GM18951 (cell line): ENCODE data around the gene MYLK4.

Experiments
- POLR2A ChIP-seq: IDR thresholded peaks from 4 replicates; pipeline ENCODE4 v1.6.1; 2011; ENCODE audit warnings: mild to moderate bottlenecking; ENCODE audit not compliant: insufficient read length, insufficient read depth; ENCODE audit errors: extremely low read depth
- in situ Hi-C: fragments of 300-500 bp; cut with MboI; formaldehyde crosslinking; loops from one replicate; pipeline ENCODE4 v1.12.0; 2022; ENCODE audit warnings: low sequenced_read_pairs, mixed read lengths, inconsistent platforms; ENCODE audit not compliant: unreplicated experiment

Gene MYLK4

GRCh38 chr6:2786269-2786668, 35.5 kb upstream of the MYLK4 start:
- in situ Hi-C loops: no loop called here
- TF ChIP-seq POLR2A: no peak

- TF ChIP-seq POLR2A: no peak
- in situ Hi-C loops: no loop called here
Measured at GRCh38 chr6:2784930-2785329, 34.2 kb upstream of the MYLK4 start.

- in situ Hi-C loops: no loop called here
- no peak for TF ChIP-seq POLR2A
Measured at GRCh38 chr6:2784061-2784460, 33.3 kb upstream of the MYLK4 start.

GRCh38 chr6:2783188-2783963, 32.7 kb upstream of the MYLK4 start:
- in situ Hi-C loops: no loop called here
- TF ChIP-seq POLR2A: no peak

- no peak for TF ChIP-seq POLR2A
- in situ Hi-C loops: no loop called here
Measured at GRCh38 chr6:2782825-2783187, 32.1 kb upstream of the MYLK4 start.

GRCh38 chr6:2782356-2782708, 31.6 kb upstream of the MYLK4 start:
- in situ Hi-C loops: no loop called here
- TF ChIP-seq POLR2A: no peak

GRCh38 chr6:2781685-2782355, 31.1 kb upstream of the MYLK4 start:
- no peak for TF ChIP-seq POLR2A
- in situ Hi-C loops: no loop called here

- in situ Hi-C loops: no loop called here
- TF ChIP-seq POLR2A: no peak
Measured at GRCh38 chr6:2780102-2780737, 29.5 kb upstream of the MYLK4 start.

GRCh38 chr6:2777249-2777648, 26.5 kb upstream of the MYLK4 start:
- in situ Hi-C loops: no loop called here
- TF ChIP-seq POLR2A: no peak

- in situ Hi-C loops: no loop called here
- no peak for TF ChIP-seq POLR2A
Measured at GRCh38 chr6:2775003-2775402, 24.3 kb upstream of the MYLK4 start.

GRCh38 chr6:2773449-2773848, 22.7 kb upstream of the MYLK4 start:
- in situ Hi-C loops: no loop called here
- no peak for TF ChIP-seq POLR2A

GRCh38 chr6:2772840-2773239, 22.1 kb upstream of the MYLK4 start:
- TF ChIP-seq POLR2A: no peak

GRCh38 chr6:2771079-2771478, 20.4 kb upstream of the MYLK4 start:
- in situ Hi-C loops: no loop called here
- TF ChIP-seq POLR2A: no peak

More at GRCh38 chr6:2772840-2773239, 22.1 kb upstream of the MYLK4 start:
- in situ Hi-C loops: no loop called here

GRCh38 chr6:2770171-2770570, 19.4 kb upstream of the MYLK4 start:
- in situ Hi-C loops: no loop called here
- TF ChIP-seq POLR2A: no peak
